SK-N-MC (cell line): Measurements from ENCODE around the gene C1QTNF3.

Experiments
- DNase-seq: peaks from one replicate; pipeline ENCODE4 v3.0.0-alpha.2; 2011; ENCODE audit warnings: low read depth, low spot score
- H3K27ac ChIP-seq: fragments of 200-600 bp; sonication (generic); 2 replicates; pipeline ENCODE4 v1.5.1; 2016; ENCODE audit warnings: mixed run types
- H3K36me3 ChIP-seq: fragments of 200-600 bp; sonication (generic); 2 replicates; pipeline ENCODE4 v1.6.1; 2017; ENCODE audit warnings: antibody characterized with exemption, low read length, mixed read lengths; ENCODE audit not compliant: insufficient read depth
- H3K4me3 ChIP-seq: fragments of 200-600 bp; sonication (generic); 2 replicates; pipeline ENCODE4 v1.5.1; 2016
- H3K9ac ChIP-seq: fragments of 200-600 bp; sonication (generic); 2 replicates; pipeline ENCODE4 v1.8.0; 2017; ENCODE audit warnings: mixed run types, mixed read lengths; ENCODE audit not compliant: insufficient read length
- H3K9me3 ChIP-seq: fragments of 200-600 bp; sonication (generic); 2 replicates; pipeline ENCODE4 v1.6.1; 2017; ENCODE audit warnings: low read depth, mild to moderate bottlenecking, antibody characterized with exemption, low read length, moderate library complexity, mixed read lengths
- EZH2 ChIP-seq: fragments of 200-600 bp; sonication (generic); IDR thresholded peaks from one replicate; pipeline ENCODE4 v1.6.1; 2017; ENCODE audit warnings: antibody characterized with exemption
- FOXP2 ChIP-seq: optimal IDR thresholded peaks from 2 replicates; pipeline ENCODE3; 2011; ENCODE audit warnings: mild to moderate bottlenecking, moderate library complexity; ENCODE audit not compliant: insufficient read depth; ENCODE audit errors: extremely low read length, control extremely low read depth
- POLR2AphosphoS5 ChIP-seq: IDR thresholded peaks from 2 replicates; pipeline ENCODE4 v1.6.1; 2012; ENCODE audit warnings: mild to moderate bottlenecking, low read depth, low read length, borderline replicate concordance

Gene C1QTNF3

GRCh38 chr5:34041247-34041972 lies 1.6 kb downstream of the C1QTNF3 start:
- H3K9me3 ChIP-seq, result no peaks in the 10 kb centered on the region
- no peak overlapping the region for H3K27ac ChIP-seq
- DNase-seq, result no peak
- H3K36me3 ChIP-seq, result no peaks in the 10 kb centered on the region
- TF ChIP-seq FOXP2 (no peak), EZH2 (no peak), POLR2AphosphoS5 (no peak)
- H3K9ac ChIP-seq, result no peak overlapping the region
- H3K4me3 ChIP-seq, result no peak overlapping the region

DNA sequence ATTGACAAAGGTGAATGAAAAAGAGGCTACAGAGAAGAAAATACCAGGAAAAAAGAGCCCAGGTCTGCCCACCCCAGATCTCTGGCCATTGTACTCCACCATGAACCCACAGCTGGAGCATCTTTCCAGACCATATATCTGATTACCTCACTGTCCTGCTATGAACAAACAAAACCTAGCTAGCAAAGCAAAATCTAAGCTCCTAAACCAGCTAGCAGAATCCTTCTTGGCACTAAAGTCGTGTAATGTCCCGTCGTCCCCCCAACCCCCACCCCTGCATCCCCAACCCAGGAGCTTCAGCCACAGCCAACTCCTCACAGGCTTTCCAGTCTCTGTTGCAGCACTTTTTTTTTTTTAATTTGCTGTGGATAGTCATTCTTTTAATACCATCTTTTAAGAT lies 2.5 kb downstream of the C1QTNF3 start:
- no peak overlapping the region for H3K4me3 ChIP-seq
- H3K9me3 ChIP-seq, result no peaks in the 10 kb centered on the region
- no peaks in the 10 kb centered on the region for H3K36me3 ChIP-seq
- H3K27ac ChIP-seq, result no peak overlapping the region
- no peak overlapping the region for H3K9ac ChIP-seq
- DNase-seq, result no peak
- no peak for TF ChIP-seq POLR2AphosphoS5
- TF ChIP-seq FOXP2, result no peak
- no peak for TF ChIP-seq EZH2

- DNase-seq, result no peak
- TF ChIP-seq EZH2 (no peak), POLR2AphosphoS5 (no peak), FOXP2 (no peak)
- Histone ChIP-seq H3K9me3 (no peaks in the 10 kb centered on the region), H3K36me3 (no peaks in the 10 kb centered on the region), H3K9ac (no peak overlapping the region), H3K4me3 (no peak overlapping the region), H3K27ac (no peak overlapping the region)
Measured at GRCh38 chr5:34039398-34040157, 3.4 kb downstream of the C1QTNF3 start.

DNA sequence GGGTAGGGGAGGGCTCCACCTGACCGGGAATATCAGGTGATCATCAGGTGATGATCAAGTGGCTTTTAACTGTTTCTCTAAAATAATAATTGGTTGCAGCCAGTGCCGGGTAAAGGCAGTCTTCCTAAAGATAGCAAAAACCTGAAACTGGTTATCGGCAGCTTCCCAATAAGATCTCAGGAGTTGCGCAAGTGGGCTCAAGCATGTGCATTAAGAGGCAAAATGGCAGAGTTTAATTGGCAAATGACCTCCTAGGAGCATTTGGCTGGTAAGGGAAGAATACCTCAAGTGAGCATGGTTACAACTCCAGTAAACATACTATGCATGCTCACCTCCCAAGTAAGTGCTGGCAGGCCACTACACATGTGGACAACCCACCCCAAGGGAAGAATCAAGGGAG lies 4.2 kb downstream of the C1QTNF3 start:
- DNase-seq, result no peak
- no peak overlapping the region for H3K4me3 ChIP-seq
- no peak for TF ChIP-seq FOXP2
- no peak for TF ChIP-seq EZH2
- TF ChIP-seq POLR2AphosphoS5, result no peak
- H3K9ac ChIP-seq, result no peak overlapping the region
- H3K27ac ChIP-seq, result no peak overlapping the region
- H3K36me3 ChIP-seq, result no peaks in the 10 kb centered on the region
- no peaks in the 10 kb centered on the region for H3K9me3 ChIP-seq

DNA sequence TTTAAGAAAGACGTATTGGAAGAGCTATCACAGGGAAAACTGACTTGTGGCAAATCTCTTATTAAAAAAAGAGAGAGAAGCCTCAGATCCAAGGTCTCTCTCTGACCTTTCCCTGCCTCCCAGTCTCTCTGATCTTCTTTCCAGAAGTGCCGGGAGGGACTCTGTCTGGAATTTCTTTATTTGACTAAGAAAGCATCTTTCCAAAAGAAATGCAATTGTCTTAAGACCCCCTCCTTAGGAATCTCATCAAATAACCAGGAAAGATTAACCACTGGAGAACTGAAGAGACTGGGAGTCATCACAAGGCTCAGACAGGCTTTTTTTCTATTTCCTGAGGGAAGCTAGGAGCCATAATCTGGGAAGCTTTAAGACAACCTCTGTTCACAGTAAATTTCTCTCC lies 4.6 kb downstream of the C1QTNF3 start:
- TF ChIP-seq EZH2 (no peak), POLR2AphosphoS5 (no peak), FOXP2 (no peak)
- no peaks in the 10 kb centered on the region for H3K9me3 ChIP-seq
- no peak overlapping the region for H3K4me3 ChIP-seq
- H3K36me3 ChIP-seq, result no peaks in the 10 kb centered on the region
- H3K9ac ChIP-seq, result no peak overlapping the region
- H3K27ac ChIP-seq, result no peak overlapping the region
- no peak for DNase-seq

DNA sequence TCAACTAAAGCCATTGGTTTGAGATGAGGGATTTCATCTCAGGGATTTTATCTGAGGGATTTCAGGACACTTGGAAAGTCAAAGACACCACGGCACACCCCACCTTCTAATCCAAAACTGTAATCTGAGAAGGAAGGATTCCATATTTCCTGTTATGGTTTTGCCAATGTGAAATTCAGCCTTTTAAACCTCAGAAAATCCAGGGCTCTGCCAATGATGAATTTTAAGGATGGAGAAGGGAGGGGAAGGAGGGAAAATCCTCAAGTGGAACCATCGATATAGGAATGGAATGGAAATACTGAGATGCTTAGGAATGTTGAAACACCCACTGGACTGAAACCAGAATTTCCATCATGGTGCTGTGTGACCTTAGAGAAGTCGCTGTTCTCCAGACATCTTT lies 5.3 kb downstream of the C1QTNF3 start:
- TF ChIP-seq EZH2, result no peak
- no peak for TF ChIP-seq FOXP2
- TF ChIP-seq POLR2AphosphoS5, result no peak
- DNase-seq, result no peak
- no peak overlapping the region for H3K27ac ChIP-seq
- H3K36me3 ChIP-seq, result no peaks in the 10 kb centered on the region
- no peak overlapping the region for H3K4me3 ChIP-seq
- H3K9me3 ChIP-seq, result no peaks in the 10 kb centered on the region
- H3K9ac ChIP-seq, result no peak overlapping the region

GRCh38 chr5:34035756-34036155 lies 7.3 kb downstream of the C1QTNF3 start:
- no peak overlapping the region for H3K27ac ChIP-seq
- H3K36me3 ChIP-seq, result no peaks in the 10 kb centered on the region
- no peak for DNase-seq
- no peak overlapping the region for H3K4me3 ChIP-seq
- no peaks in the 10 kb centered on the region for H3K9me3 ChIP-seq
- H3K9ac ChIP-seq, result no peak overlapping the region
- TF ChIP-seq POLR2AphosphoS5 (no peak), EZH2 (no peak), FOXP2 (no peak)

- H3K27ac ChIP-seq, result no peak overlapping the region
- TF ChIP-seq POLR2AphosphoS5, result no peak
- TF ChIP-seq EZH2, result no peak
- TF ChIP-seq FOXP2, result no peak
- H3K36me3 ChIP-seq, result no peaks in the 10 kb centered on the region
- no peaks in the 10 kb centered on the region for H3K9me3 ChIP-seq
- no peak overlapping the region for H3K9ac ChIP-seq
- H3K4me3 ChIP-seq, result no peak overlapping the region
- no peak for DNase-seq
Measured at GRCh38 chr5:34034534-34035327, 8.3 kb downstream of the C1QTNF3 start.
